HepG2 (cell line): ENCODE data around the gene HYLS1. TPM values are rescaled to one million over a fixed set of nuclear protein-coding genes. Genes with fewer than 3 reads are reported as not detected.

Experiments
- ATAC-seq: fragments of 200-7000 bp; cut with Tn5 transposase; 3 replicates; pipeline ENCODE4 v1.9.1; 2020; ENCODE audit warnings: mild to moderate bottlenecking, moderate library complexity
- BruUV-seq: library from RNA; stranded (reverse); fragments of 400-500 nt; replicated peaks from 2 replicates; lab custom pipeline; 2021; lab: Mats Ljungman, UMichigan
- CTCF ChIA-PET: fragments of 300-600 bp; formaldehyde crosslinking; extraction: SDS; loops from one replicate; lab custom pipeline; 2021; ENCODE audit warnings: low total read pairs, inconsistent platforms, low intra/inter-chr PET ratio; lab: Yijun Ruan, JAX
- POLR2A ChIA-PET: fragments of 350-600 bp; sonication (Branson Sonifier 250); formaldehyde crosslinking; loops from one replicate; lab custom pipeline; 2020; ENCODE audit warnings: antibody characterized with exemption, inconsistent platforms; lab: Yijun Ruan, JAX
- DNase-seq: peaks from one replicate; pipeline ENCODE4 v3.0.0-alpha.2; 2015; ENCODE audit warnings: low spot score
- FAIRE-seq: peaks from 3 replicates; lab custom pipeline; 2011; peaks lifted over from hg19 to GRCh38; lab: Jason Lieb, UNC
- H2AFZ ChIP-seq: one replicate; pipeline ENCODE4 v1.6.1; 2011; ENCODE audit warnings: low read length, inconsistent platforms
- H3K27ac ChIP-seq: fragments of 300-600 bp; 3 replicates; pipeline ENCODE4 v1.8.0; 2011; ENCODE audit warnings: mixed run types, mild to moderate bottlenecking, mixed read lengths, low read length, inconsistent platforms; ENCODE audit not compliant: insufficient read depth; ENCODE audit errors: extremely low read length
- H3K27me3 ChIP-seq, 2 experiments: fragments of 200-600 bp in 1 of 2; 2 replicates in 1 of 2; 3 replicates in 1 of 2; pipeline versions ENCODE4 v1.6.0 to v1.8.0; 2011; ENCODE audit warnings: low read length in 2 of 2, mild to moderate bottlenecking in 2 of 2, moderate library complexity in 2 of 2, inconsistent platforms in 1 of 2; ENCODE audit not compliant: insufficient read depth in 2 of 2, control insufficient read depth in 1 of 2
- H3K36me3 ChIP-seq, 2 experiments: fragments of 200-600 bp in 1 of 2; replicated peaks in 1 of 2; 2 replicates in 1 of 2; 3 replicates in 1 of 2; pipeline versions ENCODE4 v1.5.1 to v1.8.0; 2011; ENCODE audit warnings: low read length in 2 of 2, inconsistent platforms in 1 of 2; ENCODE audit not compliant: insufficient read depth in 2 of 2, control insufficient read depth in 1 of 2
- H3K4me1 ChIP-seq: 2 replicates; pipeline ENCODE4 v1.5.1; 2012; ENCODE audit warnings: low read length, inconsistent platforms; ENCODE audit not compliant: insufficient read depth
- H3K4me2 ChIP-seq: 2 replicates; pipeline ENCODE4 v1.6.0; 2011; ENCODE audit warnings: low read depth, low read length, inconsistent platforms
- H3K4me3 ChIP-seq, 3 experiments: fragments of 200-600 bp in 1 of 3; sonication (generic), shearing (Covaris generic) in 1 of 3; replicated peaks in 1 of 3; 2 replicates each; pipeline ENCODE4 v1.5.1; 2011 to 2016; ENCODE audit warnings: low read length in 3 of 3, inconsistent platforms in 2 of 3, low read depth in 2 of 3, mild to moderate bottlenecking in 2 of 3, control low read depth in 1 of 3, mixed read lengths in 1 of 3; ENCODE audit not compliant: insufficient read depth in 1 of 3
- H3K79me2 ChIP-seq: one replicate; pipeline ENCODE4 v1.6.1; 2011; ENCODE audit warnings: low read length, inconsistent platforms; ENCODE audit not compliant: insufficient read depth
- H3K9ac ChIP-seq: 2 replicates; pipeline ENCODE4 v1.6.0; 2011; ENCODE audit warnings: mild to moderate bottlenecking, low read depth, low read length, inconsistent platforms; ENCODE audit not compliant: insufficient read depth
- H3K9me3 ChIP-seq: 2 replicates; pipeline ENCODE4 v1.5.1; 2012; ENCODE audit warnings: mild to moderate bottlenecking, low read length
- H4K20me1 ChIP-seq: 2 replicates; pipeline ENCODE4 v1.6.0; 2011; ENCODE audit warnings: inconsistent platforms, mild to moderate bottlenecking, low read length, moderate library complexity; ENCODE audit not compliant: insufficient read depth
- HNF4A ChIP-seq: sonication (generic); formaldehyde crosslinking; IDR thresholded peaks from 2 replicates; pipeline ENCODE4 v1.4.0; 2020; ENCODE audit warnings: missing genetic modification reagents
- TGIF2 ChIP-seq: IDR thresholded peaks from 2 replicates; pipeline ENCODE4 v1.6.1; 2016; ENCODE audit warnings: control low read depth, missing compliant biosample characterization
- ZNF318 ChIP-seq: sonication (generic); formaldehyde crosslinking; IDR thresholded peaks from 2 replicates; pipeline ENCODE4 v1.4.0; 2020; ENCODE audit warnings: mild to moderate bottlenecking, missing genetic modification reagents
- ZNF691 ChIP-seq: sonication (generic); formaldehyde crosslinking; IDR thresholded peaks from 2 replicates; pipeline ENCODE4 v1.4.0; 2020; ENCODE audit warnings: missing genetic modification reagents, low read depth, mild to moderate bottlenecking, borderline replicate concordance
- WGBS: methylation state at CpG from one replicate; pipeline ENCODE4 v1.1.6; 2017; ENCODE audit warnings: low lambda C conversion rate; 5-methylcytosine and 5-hydroxymethylcytosine counted together
- in situ Hi-C: cut with HindIII; loops from 2 replicates; pipeline ENCODE4 v1.10.0; 2017; ENCODE audit warnings: low pct_unique_long_range_greater_than_20kb; ENCODE audit not compliant: extremely low pct_ligation_motif_present
- intact Hi-C: fragments of 100-400 bp; cut with micrococcal nuclease; formaldehyde crosslinking; loops from one replicate; pipeline ENCODE4 v1.10.0; 2022; ENCODE audit not compliant: unreplicated experiment
- polyA plus RNA-seq, 8 experiments: library from polyadenylated mRNA; depleted of rRNA in 3 of 8; stranded (reverse) in 7 of 8; unstranded in 1 of 8; fragments of >200 nt; fragmentation: Illumina TruSeq in 4 of 8; extraction: Trizol in 4 of 8; gene quantifications; 2 replicates each; pipeline versions ENCODE4 v1.2.1 to v1.2.3, GENCODE V29; 2011 to 2016; ENCODE audit warnings: low read depth in 4 of 8, missing spikeins in 1 of 8, mixed read lengths in 1 of 8; ENCODE audit not compliant: insufficient read depth in 1 of 8
- total RNA-seq, 5 experiments: library from RNA; depleted of rRNA; stranded (reverse); fragments of >200 nt; fragmentation: Illumina TruSeq; extraction: Trizol; gene quantifications; 2 replicates each; pipeline ENCODE4 v1.2.3, GENCODE V29; 2016; ENCODE audit warnings: low read depth in 1 of 5

HYLS1 gene
- total and polyA plus RNA-seq, 2 of the 13 experiments (the other 11 are each of a cell fraction or from before 2014, with no cell fraction given) = 1.3 to 3.8 TPM

- ATAC-seq (no peak; the same call in 2 of the 3 replicates), DNase-seq (no peak), FAIRE-seq (no peak)
- Histone ChIP-seq H3K4me1 (peaks cover 42% of the 10 kb centered on the region), H3K79me2 (no peaks in the 10 kb centered on the region), H4K20me1 (no peaks in the 10 kb centered on the region), H3K9me3 (no peaks in the 10 kb centered on the region), H3K27me3 (no peaks in the 10 kb centered on the region; a peak in 1 of 5 replicates), H3K4me3 (no peak overlapping the region), H3K9ac (no peak overlapping the region), H2AFZ (no peak overlapping the region), H3K27ac (no peak overlapping the region)
- intact Hi-C loops = no loop called here
- WGBS = 82% methylated on average over 20 of the region's 22 CpGs
- ChIA-PET POLR2A (no interaction called here), CTCF (no interaction called here)
- no TSS peak for BruUV-seq
- TF ChIP-seq ZNF318 (CRISPR knock-in tag) (no peak), HNF4A (CRISPR knock-in tag) (0 out of 2 replicates have a peak, but pooled peaks have one; percentile 4), ZNF691 (CRISPR knock-in tag) (no peak), TGIF2 (CRISPR knock-in tag) (no peak)
- TF ChIP-seq, all 625 proteins: peak for 1
- Histone ChIP-seq H3K4me2 (no peak overlapping the region), H3K36me3 (no peaks in the 10 kb centered on the region)
- in situ Hi-C loops = no loop called here
These were observed 62.1 kb downstream of the HYLS1 start for GRCh38 chr11:125949271-125950177.
